GM13977 (cell line): ENCODE data around the gene HNRNPA1.

Experiments
- DNase-seq: peaks from one replicate; pipeline ENCODE4 v3.0.0; 2012; ENCODE audit warnings: low spot score
- in situ Hi-C: fragments of 300-500 bp; cut with MboI; formaldehyde crosslinking; loops from one replicate; pipeline ENCODE4 v1.12.0; 2022; ENCODE audit warnings: low sequenced_read_pairs, low pct_unique_long_range_greater_than_20kb, mixed read lengths, inconsistent platforms; ENCODE audit not compliant: unreplicated experiment
- TF ChIP-seq, protein P1 (sequence below): IDR thresholded peaks from 2 replicates; pipeline ENCODE4 v1.5.1; 2012; ENCODE audit warnings: mild to moderate bottlenecking, control low read depth; ENCODE audit not compliant: insufficient read depth; ENCODE audit errors: extremely low read depth, missing control alignments

HNRNPA1 gene

GRCh38 chr12:54292083-54292930 lies 11.8 kb downstream of the HNRNPA1 start:
- in situ Hi-C loops, result loop anchor here (10.0 kb wide), 1 partner anchor 72 kb away; the partner anchor contains the start of gene GPR84
- DNase-seq, result no peak
- TF ChIP-seq, protein P1, sequence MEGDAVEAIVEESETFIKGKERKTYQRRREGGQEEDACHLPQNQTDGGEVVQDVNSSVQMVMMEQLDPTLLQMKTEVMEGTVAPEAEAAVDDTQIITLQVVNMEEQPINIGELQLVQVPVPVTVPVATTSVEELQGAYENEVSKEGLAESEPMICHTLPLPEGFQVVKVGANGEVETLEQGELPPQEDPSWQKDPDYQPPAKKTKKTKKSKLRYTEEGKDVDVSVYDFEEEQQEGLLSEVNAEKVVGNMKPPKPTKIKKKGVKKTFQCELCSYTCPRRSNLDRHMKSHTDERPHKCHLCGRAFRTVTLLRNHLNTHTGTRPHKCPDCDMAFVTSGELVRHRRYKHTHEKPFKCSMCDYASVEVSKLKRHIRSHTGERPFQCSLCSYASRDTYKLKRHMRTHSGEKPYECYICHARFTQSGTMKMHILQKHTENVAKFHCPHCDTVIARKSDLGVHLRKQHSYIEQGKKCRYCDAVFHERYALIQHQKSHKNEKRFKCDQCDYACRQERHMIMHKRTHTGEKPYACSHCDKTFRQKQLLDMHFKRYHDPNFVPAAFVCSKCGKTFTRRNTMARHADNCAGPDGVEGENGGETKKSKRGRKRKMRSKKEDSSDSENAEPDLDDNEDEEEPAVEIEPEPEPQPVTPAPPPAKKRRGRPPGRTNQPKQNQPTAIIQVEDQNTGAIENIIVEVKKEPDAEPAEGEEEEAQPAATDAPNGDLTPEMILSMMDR, result no peak

DNA sequence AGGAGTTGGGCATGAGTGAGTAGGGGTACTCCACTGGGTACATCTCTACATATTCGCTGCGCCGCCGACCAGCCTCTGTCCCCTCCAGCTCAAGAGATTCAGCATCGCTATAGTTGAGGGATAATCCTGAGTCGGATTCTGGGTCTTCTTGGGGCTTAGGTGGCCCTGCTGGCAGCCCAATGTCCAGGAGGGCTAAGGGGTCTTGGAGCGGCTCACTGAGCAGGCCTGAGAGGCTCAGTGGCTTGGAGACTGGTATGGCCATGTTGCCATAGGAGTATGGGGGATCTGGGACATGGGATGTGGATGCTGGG lies 12.4 kb downstream of the HNRNPA1 start:
- no peak for DNase-seq
- in situ Hi-C loops, result loop anchor here (10.0 kb wide), 1 partner anchor 72 kb away; the partner anchor contains the start of gene GPR84
- TF ChIP-seq, protein P1, result no peak

GRCh38 chr12:54294152-54294952 lies 13.8 kb downstream of the HNRNPA1 start:
- in situ Hi-C loops, result loop anchor here (10.0 kb wide), 1 partner anchor 70 kb away; the partner anchor contains the start of gene GPR84
- DNase-seq, result peak; percentile 71
- TF ChIP-seq, protein P1, result peak; percentile 86

GRCh38 chr12:54294953-54295566 lies 14.5 kb downstream of the HNRNPA1 start:
- in situ Hi-C loops, result loop anchor here (10.0 kb wide), 1 partner anchor 70 kb away; the partner anchor contains the start of gene GPR84
- no peak for DNase-seq
- TF ChIP-seq, protein P1, result no peak

GRCh38 chr12:54296393-54297099 lies 16.0 kb downstream of the HNRNPA1 start:
- DNase-seq, result no peak
- in situ Hi-C loops, result loop anchor here (10.0 kb wide), 1 partner anchor 68 kb away; the partner anchor contains the start of gene GPR84
- TF ChIP-seq, protein P1, result no peak

DNA sequence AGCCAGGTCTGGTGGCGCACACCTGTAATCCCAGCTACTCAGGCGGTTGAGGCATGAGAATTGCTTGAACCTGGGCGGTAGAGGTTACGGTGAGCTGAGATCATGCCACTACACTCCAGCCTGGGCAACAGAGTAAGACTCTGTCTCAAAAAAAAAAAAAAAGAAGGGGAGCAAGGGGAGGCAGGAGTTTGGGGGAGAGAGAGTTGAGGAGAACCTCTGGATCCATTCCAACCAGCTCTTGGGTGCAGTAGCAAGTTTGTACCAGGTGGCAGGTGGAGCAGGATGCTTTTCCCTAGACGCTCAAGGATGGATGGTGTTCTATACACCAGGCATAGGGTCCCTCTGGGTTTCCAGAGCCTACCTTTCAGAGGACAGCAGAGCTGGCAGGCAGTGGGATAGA lies 18.4 kb downstream of the HNRNPA1 start:
- in situ Hi-C loops, result loop anchor here (10.0 kb wide), 1 partner anchor 66 kb away; the partner anchor contains the start of gene GPR84
- no peak for DNase-seq
- TF ChIP-seq, protein P1, result no peak
